NCI-H748 (cell line): ENCODE data around the gene ACIN1.

Source experiments
- DNase-seq: peaks from one replicate; lab custom pipeline; 2025; ENCODE audit not compliant: unreplicated experiment; lab: John Stamatoyannopoulos, UW

ACIN1 gene

DNA sequence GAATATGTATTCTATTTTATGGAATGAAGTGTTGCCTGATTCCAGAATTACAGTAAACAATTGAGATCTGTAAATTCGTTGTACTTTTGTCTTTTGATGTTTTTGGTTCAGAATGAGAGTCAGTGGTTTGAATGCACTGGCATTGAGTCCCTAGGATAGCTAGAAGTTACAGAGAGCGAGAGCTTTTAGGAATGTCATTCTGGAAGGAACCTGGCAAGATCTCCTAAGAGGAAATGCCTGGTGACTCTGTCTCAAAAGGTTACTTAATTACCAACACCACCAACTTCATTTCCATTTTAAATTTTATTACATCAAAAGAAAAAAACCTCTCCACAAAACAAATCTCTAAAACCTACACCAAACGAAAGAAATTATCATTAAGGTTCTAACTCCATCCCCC lies 30.1 kb upstream of the ACIN1 start:
- no peak for DNase-seq

DNA sequence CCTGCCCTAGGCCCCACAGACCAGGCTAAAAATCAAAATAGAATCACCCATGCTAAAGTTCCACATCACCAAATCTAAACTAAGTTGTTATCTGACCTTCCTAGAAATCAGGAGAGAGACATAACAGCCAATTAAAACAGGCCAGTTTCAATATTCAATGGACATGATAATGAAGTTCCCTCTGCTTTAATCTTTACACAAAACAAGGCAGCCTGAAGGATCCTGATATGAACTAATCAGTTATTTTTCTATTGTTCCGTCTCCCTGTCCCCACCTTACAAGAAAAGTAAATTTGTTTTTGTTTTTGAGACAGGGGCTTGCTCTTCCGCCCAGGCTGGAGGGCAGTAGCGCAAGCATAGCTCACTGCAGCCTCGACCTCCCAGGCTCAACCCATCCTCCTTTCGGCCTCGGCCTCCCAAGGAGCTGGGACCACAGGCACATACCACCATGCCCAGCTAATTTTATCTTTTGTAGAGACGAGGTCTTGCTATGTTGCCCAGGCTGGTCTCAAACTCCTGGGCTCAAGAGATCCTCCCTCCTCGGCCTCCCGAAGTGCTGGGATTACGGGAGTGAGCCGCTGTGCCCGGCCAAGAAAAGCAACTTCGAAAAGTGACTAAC lies 29.5 kb upstream of the ACIN1 start:
- DNase-seq: no peak

- DNase-seq: peak; percentile 60
Observed at GRCh38 chr14:23123419-23123818, 28.5 kb upstream of the ACIN1 start.

GRCh38 chr14:23122086-23122485 lies 27.1 kb upstream of the ACIN1 start:
- no peak for DNase-seq

GRCh38 chr14:23121361-23121771 lies 26.4 kb upstream of the ACIN1 start:
- no peak for DNase-seq

- DNase-seq: peak; percentile 84
Observed at GRCh38 chr14:23120541-23121251, 25.8 kb upstream of the ACIN1 start.

GRCh38 chr14:23119363-23120327 lies 24.7 kb upstream of the ACIN1 start:
- DNase-seq: no peak

DNA sequence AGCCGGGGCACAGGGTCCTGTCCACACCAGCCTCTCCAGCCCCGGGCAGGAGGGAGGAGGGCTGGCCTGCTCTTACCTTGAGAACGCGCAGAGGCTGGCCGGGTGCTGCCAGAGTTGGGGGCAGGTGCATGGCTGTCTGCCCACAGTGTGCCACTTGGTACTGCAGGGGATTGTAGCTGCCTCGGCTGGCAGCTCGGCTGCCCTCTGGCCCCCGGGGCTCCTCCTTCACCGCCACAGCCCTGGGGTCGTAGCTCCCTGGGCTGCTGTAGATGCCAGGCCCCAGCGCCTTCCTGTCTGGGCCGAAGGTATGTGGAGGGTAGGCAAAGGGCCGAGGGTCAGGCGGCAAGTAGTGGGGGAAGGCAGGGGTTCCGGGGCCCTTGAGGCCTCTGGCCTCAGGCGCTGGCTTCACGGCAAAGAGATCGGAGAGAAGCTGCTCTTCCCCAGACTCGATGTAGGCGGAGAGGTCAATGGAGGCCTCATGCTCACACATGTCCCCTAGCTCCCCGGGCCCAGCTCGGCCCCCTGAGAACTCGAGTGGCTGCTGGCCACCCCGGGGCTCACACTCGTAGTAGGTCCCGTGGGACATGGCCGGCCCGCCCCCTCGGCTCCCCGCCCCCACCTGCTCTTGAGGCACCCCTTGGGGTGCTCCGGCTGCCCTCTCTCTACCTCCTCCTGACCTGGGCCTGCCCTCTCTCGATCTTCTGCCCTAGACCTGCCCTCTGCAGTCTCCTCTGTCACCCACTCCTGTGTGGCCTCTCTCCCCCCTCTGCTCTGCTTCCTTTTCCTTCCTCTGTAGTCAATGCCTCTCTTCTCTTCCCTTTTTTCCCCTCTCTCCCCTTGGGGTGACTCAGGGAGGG lies 23.8 kb upstream of the ACIN1 start, which contains the start of gene CEBPE:
Gene CEBPE, minus strand, starts transcription at position 750 of the 857 bp plus-strand sequence. Its CDS starts 164 bp downstream, at position 586.
- DNase-seq: no peak

DNA sequence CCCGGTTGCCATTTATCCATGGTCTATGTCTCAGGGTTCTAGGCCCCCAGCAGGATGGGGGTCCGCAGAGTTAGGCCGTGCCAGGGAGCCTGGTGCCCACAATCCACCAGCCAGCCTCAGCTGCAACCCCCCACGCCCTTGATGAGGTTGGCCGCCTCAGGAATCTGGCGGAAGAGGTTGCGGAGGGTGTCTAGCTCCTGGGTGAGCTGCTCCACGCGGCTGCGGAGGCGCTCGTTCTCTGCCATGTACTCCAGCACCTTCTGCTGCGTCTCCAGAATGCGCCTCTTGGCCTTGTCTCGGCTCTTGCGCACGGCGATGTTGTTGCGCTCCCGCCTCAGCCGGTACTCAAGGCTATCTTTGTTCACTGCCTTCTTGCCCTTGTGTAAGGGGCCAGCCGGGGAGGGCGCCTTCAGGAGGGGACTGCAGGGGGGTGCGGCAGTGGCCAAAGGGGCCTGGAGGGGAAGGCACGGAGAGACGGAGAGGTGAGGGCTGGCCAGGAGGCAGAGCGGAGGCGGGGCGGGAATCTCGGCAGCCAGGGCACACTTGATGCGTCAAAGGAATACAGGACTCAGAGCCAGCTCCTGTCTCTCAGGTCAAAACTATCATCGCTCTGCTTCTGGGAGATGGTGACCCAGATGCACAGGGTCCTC lies 22.6 kb upstream of the ACIN1 start:
- no peak for DNase-seq

- DNase-seq: no peak
Observed at GRCh38 chr14:23115918-23116317, 21.0 kb upstream of the ACIN1 start.

GRCh38 chr14:23115039-23115731 lies 20.2 kb upstream of the ACIN1 start:
- no peak for DNase-seq

GRCh38 chr14:23114669-23115038 lies 19.7 kb upstream of the ACIN1 start:
- DNase-seq: no peak

GRCh38 chr14:23114120-23114458 lies 19.2 kb upstream of the ACIN1 start:
- no peak for DNase-seq

- no peak for DNase-seq
Observed at GRCh38 chr14:23113431-23114119, 18.6 kb upstream of the ACIN1 start.

DNA sequence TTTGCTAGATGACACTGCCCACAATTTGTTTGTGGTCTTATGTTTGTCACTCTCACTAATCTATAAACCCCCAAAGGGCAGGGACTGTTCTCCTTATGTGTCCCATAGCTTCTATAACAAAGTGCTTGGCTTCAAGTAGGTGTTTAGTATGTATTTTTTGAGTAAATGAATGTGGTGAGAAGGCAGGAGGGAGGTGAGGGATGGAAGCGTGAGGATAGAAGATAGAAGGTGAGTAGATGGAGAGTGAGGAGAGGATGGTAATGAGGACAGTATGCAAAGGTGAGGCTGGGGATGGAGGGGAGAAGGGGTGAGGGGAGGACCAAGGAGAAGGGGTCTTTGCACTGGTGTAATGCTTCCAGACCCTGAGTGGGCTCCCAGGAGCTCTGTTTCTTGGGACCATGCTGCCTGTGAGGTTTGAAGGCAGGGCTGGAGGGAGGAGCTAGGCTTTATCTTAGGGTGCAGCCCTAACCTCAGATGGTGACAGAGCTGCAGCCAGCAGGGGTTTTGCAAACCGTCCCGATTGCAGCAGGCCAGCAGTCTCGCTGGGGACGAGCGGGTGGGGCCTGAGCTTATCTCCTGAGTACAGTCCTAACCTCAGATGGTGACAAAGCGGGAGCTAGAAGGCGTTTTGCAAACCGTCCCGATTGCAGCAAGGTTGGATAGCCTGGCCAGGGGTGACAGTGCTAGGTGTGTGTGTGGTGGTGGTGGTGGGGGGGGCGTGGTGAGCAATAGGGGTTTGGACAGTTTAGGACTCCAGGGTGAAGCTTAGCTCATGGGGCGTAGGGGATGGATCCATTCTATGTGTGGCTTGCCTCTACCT lies 17.6 kb upstream of the ACIN1 start:
- no peak for DNase-seq

GRCh38 chr14:23110579-23111365 lies 15.8 kb upstream of the ACIN1 start:
- no peak for DNase-seq

DNA sequence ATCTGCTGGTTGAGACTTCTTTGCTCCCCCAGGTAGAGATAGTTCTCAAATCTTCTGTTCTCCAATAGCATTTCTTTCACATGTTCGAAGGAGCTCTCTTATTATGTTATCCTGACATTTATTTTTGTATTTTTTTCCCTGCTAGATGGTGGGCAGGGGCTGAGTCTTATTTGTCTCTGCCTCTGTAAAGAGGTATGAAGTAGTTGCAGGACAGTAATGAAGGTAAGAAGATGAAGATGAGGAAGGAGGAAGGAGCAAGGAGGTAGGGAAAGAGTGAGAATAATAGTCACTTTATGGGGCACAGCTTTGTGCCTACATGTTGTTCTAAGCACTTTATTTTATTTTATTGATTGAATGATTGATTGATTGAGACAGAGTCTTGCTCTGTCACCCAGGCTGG lies 14.8 kb upstream of the ACIN1 start:
- DNase-seq: no peak
